Neural crest cell (in vitro differentiated cells): Measurements from ENCODE around the gene FBXW12. TPM values are rescaled to one million over a fixed set of nuclear protein-coding genes. Genes with fewer than 3 reads are reported as not detected.

Experiments
- DNase-seq: peaks from one replicate; pipeline ENCODE4 v3.0.0; 2021; ENCODE audit warnings: low read depth, mixed read lengths, low spot score
- H3K27ac Mint-ChIP-seq: one replicate; pipeline ENCODE4 v1.8.0; 2021; ENCODE audit warnings: mild to moderate bottlenecking, mixed read lengths; ENCODE audit not compliant: unreplicated experiment
- H3K27me3 Mint-ChIP-seq: 2 replicates; pipeline ENCODE4 v1.8.0; 2021; ENCODE audit warnings: low read depth, mild to moderate bottlenecking, mixed read lengths
- H3K36me3 Mint-ChIP-seq: 2 replicates; pipeline ENCODE4 v1.8.0; 2021; ENCODE audit warnings: low read depth, mild to moderate bottlenecking, mixed read lengths
- H3K4me1 Mint-ChIP-seq: 2 replicates; pipeline ENCODE4 v1.8.0; 2021; ENCODE audit warnings: mixed read lengths
- H3K4me3 Mint-ChIP-seq: one replicate; pipeline ENCODE4 v1.8.0; 2021; ENCODE audit warnings: mild to moderate bottlenecking, mixed read lengths
- H3K9me3 Mint-ChIP-seq: 2 replicates; pipeline ENCODE4 v1.8.0; 2021; ENCODE audit warnings: mixed read lengths
- CTCF ChIP-seq: fragments of 200-600 bp; sonication (generic); conservative IDR thresholded peaks from 2 replicates; pipeline ENCODE4 v1.5.0; 2021; ENCODE audit warnings: antibody characterized with exemption, mild to moderate bottlenecking
- total RNA-seq: library from RNA; stranded (reverse); gene quantifications from 2 replicates; pipeline ENCODE4 v1.2.1, GENCODE V29; 2021

FBXW12 gene
- total RNA-seq, 1 donor from 2014 or later: 0.44 TPM

GRCh38 chr3:48436477-48436787 lies 64.4 kb downstream of the FBXW12 start:
- no peak for DNase-seq
- Mint-ChIP-seq H3K27me3 (no peaks in the 10 kb centered on the region), H3K4me3 (no peak overlapping the region), H3K36me3 (peaks cover 4% of the 10 kb centered on the region), H3K4me1 (peaks cover 34% of the 10 kb centered on the region), H3K9me3 (no peaks in the 10 kb centered on the region), H3K27ac (no peak overlapping the region)
- TF ChIP-seq CTCF: no peak

- no peak overlapping the region for H3K27ac Mint-ChIP-seq
- no peaks in the 10 kb centered on the region for H3K27me3 Mint-ChIP-seq
- H3K9me3 Mint-ChIP-seq: no peaks in the 10 kb centered on the region
- H3K36me3 Mint-ChIP-seq: peaks cover under 1% of the 10 kb centered on the region
- H3K4me3 Mint-ChIP-seq: no peak overlapping the region
- H3K4me1 Mint-ChIP-seq: peaks cover 34% of the 10 kb centered on the region
- no peak for TF ChIP-seq CTCF
- no peak for DNase-seq
These were observed 64.8 kb downstream of the FBXW12 start for GRCh38 chr3:48436855-48437254.

GRCh38 chr3:48437812-48438211 lies 65.8 kb downstream of the FBXW12 start:
- H3K36me3 Mint-ChIP-seq: no peaks in the 10 kb centered on the region
- peak overlapping the region; percentile 52 for H3K4me3 Mint-ChIP-seq
- peaks cover 34% of the 10 kb centered on the region for H3K4me1 Mint-ChIP-seq
- no peaks in the 10 kb centered on the region for H3K27me3 Mint-ChIP-seq
- no peak for DNase-seq
- H3K9me3 Mint-ChIP-seq: no peaks in the 10 kb centered on the region
- no peak overlapping the region for H3K27ac Mint-ChIP-seq
- no peak for TF ChIP-seq CTCF

GRCh38 chr3:48439820-48440589 lies 68.0 kb downstream of the FBXW12 start, which contains the start of the genes CCDC51 and TMA7:
CCDC51 (minus strand) TSS chr3:48440119; CDS start chr3:48435128, 4,991 bp downstream.
TMA7 (plus strand) TSS chr3:48440257; CDS start chr3:48440297, 40 bp downstream.
- DNase-seq: peak; percentile 91
- Mint-ChIP-seq H3K9me3 (no peaks in the 10 kb centered on the region), H3K4me3 (peak within 1 kb of the TSS; percentile 92), H3K36me3 (peaks cover 2% of the 10 kb centered on the region), H3K4me1 (peaks cover 26% of the 10 kb centered on the region), H3K27me3 (no peaks in the 10 kb centered on the region), H3K27ac (peak within 1 kb of the TSS; percentile 64)
- no peak for TF ChIP-seq CTCF

- Mint-ChIP-seq H3K4me3 (peak overlapping the region; percentile 92), H3K4me1 (peaks cover 29% of the 10 kb centered on the region), H3K27me3 (no peaks in the 10 kb centered on the region), H3K27ac (no peak overlapping the region), H3K9me3 (no peaks in the 10 kb centered on the region), H3K36me3 (peaks cover 2% of the 10 kb centered on the region)
- no peak for TF ChIP-seq CTCF
- DNase-seq: no peak
These were observed 68.6 kb downstream of the FBXW12 start for GRCh38 chr3:48440590-48440958.
